ENCODE measurements around the gene P2RX6. TPM values are rescaled to one million over a fixed set of nuclear protein-coding genes. Genes with fewer than 3 reads are reported as not detected.
"Not testable (repeated sequence)": the region's sequence is repeated elsewhere in the genome, so short reads cannot be mapped to it uniquely, and the experiment has no call there.

Gene P2RX6
- total RNA-seq, 4 donors from 2014 or later = 0.76 to 1.5 (median 1.2) TPM; not detected in 1

DNA sequence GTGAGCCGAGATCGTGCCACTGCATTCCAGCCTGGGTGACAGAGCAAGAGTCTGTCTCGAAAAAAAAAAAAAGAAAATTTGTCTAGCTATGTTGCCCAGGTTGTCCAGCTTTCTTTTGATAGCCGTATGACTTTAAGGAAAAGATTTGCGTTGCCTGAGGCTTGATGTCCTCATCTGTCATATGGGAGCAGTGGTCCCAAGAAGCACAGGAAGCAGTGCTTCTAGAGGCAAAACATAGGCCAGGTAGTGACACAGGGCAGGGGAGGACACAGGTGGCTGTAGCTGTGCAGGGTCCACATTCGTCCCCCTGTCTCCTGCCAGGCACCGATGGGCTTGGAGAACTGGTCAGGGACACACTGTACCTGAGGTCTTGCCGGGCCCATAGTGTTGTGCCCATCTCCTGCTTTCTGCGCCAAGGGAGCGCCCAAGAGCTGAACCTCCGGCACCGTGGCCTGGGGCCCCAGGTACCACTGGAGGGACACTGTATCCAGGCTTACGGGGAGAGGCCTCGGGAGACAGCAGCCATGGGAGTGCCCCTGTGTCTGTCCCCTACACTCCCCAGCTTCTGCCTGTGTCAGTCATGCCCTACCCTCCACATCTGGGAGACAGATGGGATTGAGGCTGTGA is 32.2 kb downstream of the P2RX6 start:
- no peaks in the 10 kb centered on the region for H3K9me3 ChIP-seq
- no peak for TF ChIP-seq POLR2A (IDR thresholded peaks at IDR 0.05)
- TF ChIP-seq, protein P1, sequence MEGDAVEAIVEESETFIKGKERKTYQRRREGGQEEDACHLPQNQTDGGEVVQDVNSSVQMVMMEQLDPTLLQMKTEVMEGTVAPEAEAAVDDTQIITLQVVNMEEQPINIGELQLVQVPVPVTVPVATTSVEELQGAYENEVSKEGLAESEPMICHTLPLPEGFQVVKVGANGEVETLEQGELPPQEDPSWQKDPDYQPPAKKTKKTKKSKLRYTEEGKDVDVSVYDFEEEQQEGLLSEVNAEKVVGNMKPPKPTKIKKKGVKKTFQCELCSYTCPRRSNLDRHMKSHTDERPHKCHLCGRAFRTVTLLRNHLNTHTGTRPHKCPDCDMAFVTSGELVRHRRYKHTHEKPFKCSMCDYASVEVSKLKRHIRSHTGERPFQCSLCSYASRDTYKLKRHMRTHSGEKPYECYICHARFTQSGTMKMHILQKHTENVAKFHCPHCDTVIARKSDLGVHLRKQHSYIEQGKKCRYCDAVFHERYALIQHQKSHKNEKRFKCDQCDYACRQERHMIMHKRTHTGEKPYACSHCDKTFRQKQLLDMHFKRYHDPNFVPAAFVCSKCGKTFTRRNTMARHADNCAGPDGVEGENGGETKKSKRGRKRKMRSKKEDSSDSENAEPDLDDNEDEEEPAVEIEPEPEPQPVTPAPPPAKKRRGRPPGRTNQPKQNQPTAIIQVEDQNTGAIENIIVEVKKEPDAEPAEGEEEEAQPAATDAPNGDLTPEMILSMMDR (IDR thresholded peaks at IDR 0.05) = no peak
- H3K4me1 ChIP-seq = no peaks in the 10 kb centered on the region
- no peak for DNase-seq
- H3K27ac ChIP-seq = no peak overlapping the region
- intact Hi-C loops (cut with DNase I; ENCODE audit: low total_unique reads) = no loop called here
- H3K27me3 ChIP-seq = no peaks in the 10 kb centered on the region
- no peak overlapping the region for H3K4me3 ChIP-seq
- no peaks in the 10 kb centered on the region for H3K36me3 ChIP-seq

DNA sequence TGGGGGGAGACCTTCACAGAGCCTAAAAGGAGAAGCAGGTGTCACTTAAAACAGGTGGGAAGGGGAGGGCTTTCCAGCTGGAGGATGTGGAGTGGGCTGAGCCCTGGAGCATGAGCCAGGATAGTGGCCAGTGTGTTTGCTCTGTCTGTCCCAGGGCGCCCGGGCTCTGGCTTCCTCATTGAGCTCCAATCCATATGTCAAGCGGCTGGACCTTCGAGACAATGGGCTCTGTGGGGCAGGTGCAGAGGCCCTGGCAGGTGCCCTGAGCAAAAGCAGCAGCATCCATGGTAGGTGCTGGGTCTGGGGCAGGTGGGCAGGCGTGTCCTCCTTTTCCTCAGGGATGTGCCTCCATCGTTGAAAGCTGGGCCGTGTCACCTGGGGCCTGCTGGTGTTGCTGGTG is 32.8 kb downstream of the P2RX6 start:
- Histone ChIP-seq H3K9me3 (no peaks in the 10 kb centered on the region), H3K4me3 (no peak overlapping the region), H3K27ac (no peak overlapping the region), H3K4me1 (no peaks in the 10 kb centered on the region), H3K36me3 (no peaks in the 10 kb centered on the region), H3K27me3 (no peaks in the 10 kb centered on the region)
- DNase-seq = peak in 1 of 2 donors; percentile 11
- intact Hi-C loops (cut with DNase I; ENCODE audit: low total_unique reads) = no loop called here
- no peak for TF ChIP-seq POLR2A (IDR thresholded peaks at IDR 0.05)
- TF ChIP-seq, protein P1 (IDR thresholded peaks at IDR 0.05) = no peak

DNA sequence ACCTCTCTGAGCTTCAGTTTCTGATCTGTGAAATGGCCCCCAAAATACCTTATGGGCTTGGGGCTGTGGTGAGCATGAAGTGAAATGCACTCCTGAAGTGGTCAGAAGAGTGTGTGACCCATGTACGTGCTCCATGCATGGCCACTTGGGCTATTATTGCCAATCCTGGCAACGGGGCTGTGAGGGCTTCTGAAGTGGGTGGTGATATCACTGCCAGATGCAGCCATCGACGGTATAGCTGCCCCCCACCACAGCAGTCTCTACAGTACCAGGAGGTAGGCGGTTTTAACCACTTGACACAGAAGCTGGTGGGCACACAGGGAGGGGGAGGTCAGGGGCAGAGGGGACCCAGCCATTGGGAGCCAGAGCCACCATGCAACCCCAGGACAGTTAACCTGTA is 33.5 kb downstream of the P2RX6 start:
- H3K27ac ChIP-seq; H3K36me3 ChIP-seq; H3K4me1 ChIP-seq; H3K27me3 ChIP-seq; DNase-seq; H3K9me3 ChIP-seq; intact Hi-C loops (cut with DNase I; ENCODE audit: low total_unique reads); H3K4me3 ChIP-seq: not testable (repeated sequence)

DNA sequence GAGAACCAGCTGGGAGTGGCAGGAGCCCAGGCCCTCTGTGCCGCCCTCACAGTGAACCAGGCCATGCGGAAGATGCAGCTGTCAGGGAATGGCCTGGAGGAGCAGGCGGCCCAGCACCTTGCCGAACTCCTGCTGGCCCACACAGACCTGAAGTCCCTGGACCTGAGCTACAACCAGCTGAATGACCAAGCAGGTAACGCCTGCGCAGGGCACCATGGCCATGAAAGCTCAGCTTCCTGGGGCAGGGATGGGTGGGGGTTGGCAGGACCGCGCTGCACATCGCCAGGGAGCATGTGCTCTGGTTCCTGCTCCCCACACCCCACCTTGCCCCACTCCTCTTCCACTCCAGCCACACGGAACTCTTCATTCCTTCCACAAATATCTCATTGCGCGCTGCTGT is 34.0 kb downstream of the P2RX6 start:
- H3K4me1 ChIP-seq; H3K27me3 ChIP-seq; H3K27ac ChIP-seq; H3K9me3 ChIP-seq; intact Hi-C loops (cut with DNase I; ENCODE audit: low total_unique reads); DNase-seq; H3K36me3 ChIP-seq; H3K4me3 ChIP-seq: not testable (repeated sequence)

DNA sequence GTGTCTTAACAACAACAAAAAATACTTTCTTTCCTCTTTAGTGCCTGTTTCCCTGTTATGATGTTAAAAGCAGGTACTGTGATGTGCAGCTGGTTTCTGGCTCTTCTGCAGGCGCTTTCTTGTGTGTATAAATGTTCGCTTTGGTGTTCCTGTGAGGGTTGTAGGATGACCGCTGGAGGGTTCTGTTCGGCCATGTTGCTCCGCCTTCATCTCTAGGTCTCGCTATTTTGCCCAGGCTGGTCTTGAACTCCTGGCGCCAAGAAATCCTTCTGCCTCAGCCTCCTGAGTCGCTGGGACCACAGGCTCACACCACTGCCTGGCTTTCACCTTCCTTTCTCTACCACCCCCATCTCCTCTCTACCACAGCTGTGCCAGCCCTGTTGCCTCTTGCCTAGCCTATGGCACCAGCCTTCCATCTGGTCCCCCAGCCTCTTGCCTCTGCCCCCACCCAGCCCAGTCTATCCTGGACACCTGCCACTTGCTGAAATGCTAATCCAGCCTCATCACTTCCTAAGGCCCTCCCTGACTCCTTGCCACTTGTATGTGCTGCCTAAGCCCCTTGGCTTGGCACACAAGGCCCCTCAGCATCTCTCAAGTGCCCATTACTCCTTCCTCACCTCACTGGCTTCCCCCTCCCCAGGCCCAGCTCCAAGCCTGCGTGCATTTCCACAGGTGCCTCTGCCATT is 36.3 kb downstream of the P2RX6 start:
- TF ChIP-seq, protein P1 (IDR thresholded peaks at IDR 0.05) = no peak
- TF ChIP-seq POLR2A (IDR thresholded peaks at IDR 0.05) = no peak
- H3K4me1 ChIP-seq = no peaks in the 10 kb centered on the region
- H3K36me3 ChIP-seq = no peaks in the 10 kb centered on the region
- H3K27ac ChIP-seq = no peak overlapping the region
- H3K9me3 ChIP-seq = no peaks in the 10 kb centered on the region
- intact Hi-C loops (cut with DNase I; ENCODE audit: low total_unique reads) = no loop called here
- DNase-seq = peak in 1 of 2 donors; percentile 7
- no peak overlapping the region for H3K4me3 ChIP-seq
- no peaks in the 10 kb centered on the region for H3K27me3 ChIP-seq

DNA sequence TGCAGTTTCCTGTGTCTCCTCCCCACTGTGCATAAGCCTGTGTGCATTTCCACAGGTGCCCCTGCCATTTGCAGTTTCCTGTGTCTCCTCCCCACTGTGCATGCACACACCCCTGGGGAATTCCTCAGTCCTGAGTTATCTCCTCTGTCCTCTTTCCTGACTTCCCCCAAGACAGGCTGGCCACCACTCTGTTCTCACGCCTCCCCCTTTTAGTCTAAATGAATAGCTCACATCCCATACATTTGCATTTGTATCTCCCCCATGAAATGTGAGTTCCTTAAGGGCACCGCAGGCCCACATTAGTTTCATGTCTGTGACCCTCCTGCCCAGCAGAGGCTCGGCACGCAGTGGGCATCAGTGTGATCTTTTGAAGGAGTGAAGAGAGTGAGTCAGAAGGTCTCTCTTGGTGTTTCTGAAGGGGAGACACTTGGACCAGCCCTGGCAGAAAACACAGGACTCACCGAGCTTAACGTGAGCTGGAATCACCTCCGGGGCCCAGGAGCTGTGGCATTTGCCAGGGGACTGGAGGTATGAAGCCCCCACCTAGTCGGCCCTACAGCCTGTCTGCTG is 37.0 kb downstream of the P2RX6 start:
- Histone ChIP-seq H3K9me3 (no peaks in the 10 kb centered on the region), H3K36me3 (no peaks in the 10 kb centered on the region), H3K4me3 (no peak overlapping the region), H3K27me3 (no peaks in the 10 kb centered on the region), H3K27ac (no peak overlapping the region), H3K4me1 (no peaks in the 10 kb centered on the region)
- TF ChIP-seq, protein P1 (IDR thresholded peaks at IDR 0.05) = no peak
- no peak for TF ChIP-seq POLR2A (IDR thresholded peaks at IDR 0.05)
- intact Hi-C loops (cut with DNase I; ENCODE audit: low total_unique reads) = no loop called here
- peak in 1 of 2 donors; percentile 6 for DNase-seq

Data from uterus (tissue), 4 donors.